Naive thymus-derived CD4-positive, alpha-beta T cell (primary cell): Measurements from ENCODE around the gene PLEKHM3. TPM values are rescaled to one million over a fixed set of nuclear protein-coding genes. Genes with fewer than 3 reads are reported as not detected.

Experiments used
- ATAC-seq: fragments of 150-1000 bp; cut with Tn5 transposase; 2 replicates; pipeline ENCODE4 v1.10.0; 2021; ENCODE audit warnings: mild to moderate bottlenecking, moderate library complexity
- CTCF ChIA-PET: fragments of 350-600 bp; sonication (Branson Sonifier 250); formaldehyde crosslinking; loops from one replicate; lab custom pipeline; 2021; ENCODE audit warnings: antibody characterized with exemption; lab: Charles Lee
- POLR2A ChIA-PET: fragments of 350-600 bp; sonication (Branson Sonifier 250); formaldehyde crosslinking; loops from one replicate; lab custom pipeline; 2021; ENCODE audit warnings: antibody characterized with exemption, inconsistent platforms; lab: Charles Lee
- DNase-seq, 9 donors: peaks; one replicate each; pipeline versions ENCODE4 v3.0.0 to v3.0.0-alpha.2; 2020 to 2022; ENCODE audit warnings: mixed read lengths in 1 of 9
- H3K27ac ChIP-seq: one replicate; pipeline ENCODE4 v1.7.0; 2013; ENCODE audit warnings: mild to moderate bottlenecking, low read depth, low read length, moderate library complexity
- H3K27me3 ChIP-seq, 2 donors: one replicate each; pipeline ENCODE4 v1.7.0; 2013; ENCODE audit warnings: low read length in 2 of 2, mild to moderate bottlenecking in 2 of 2, moderate library complexity in 2 of 2; ENCODE audit not compliant: control insufficient read depth in 2 of 2, insufficient read depth in 2 of 2
- H3K36me3 ChIP-seq, 3 experiments: 1 replicate in 2 of 3; 2 replicates in 1 of 3; pipeline ENCODE4 v1.7.0; 2013; ENCODE audit warnings: low read length in 3 of 3, mild to moderate bottlenecking in 3 of 3, moderate library complexity in 1 of 3; ENCODE audit not compliant: insufficient read depth in 3 of 3, control insufficient read depth in 2 of 3
- H3K4me1 ChIP-seq, 2 donors: one replicate each; pipeline ENCODE4 v1.7.0; 2013; ENCODE audit warnings: low read length in 2 of 2, mild to moderate bottlenecking in 2 of 2, moderate library complexity in 1 of 2; ENCODE audit not compliant: control insufficient read depth in 2 of 2, insufficient read depth in 2 of 2
- H3K4me3 ChIP-seq: 2 replicates; pipeline ENCODE4 v1.7.0; 2013; ENCODE audit warnings: mild to moderate bottlenecking, low read length
- H3K9me3 ChIP-seq, 3 experiments: 1 replicate in 2 of 3; 2 replicates in 1 of 3; pipeline ENCODE4 v1.7.0; 2013; ENCODE audit warnings: low read length in 3 of 3; ENCODE audit not compliant: control insufficient read depth in 2 of 3
- H3K27ac Mint-ChIP-seq, 9 donors: one replicate each; pipeline ENCODE4 v1.8.0; 2020 to 2022; ENCODE audit warnings: mixed read lengths in 9 of 9, mild to moderate bottlenecking in 8 of 9, moderate library complexity in 5 of 9, inconsistent platforms in 2 of 9
- H3K27me3 Mint-ChIP-seq, 5 donors: one replicate each; pipeline ENCODE4 v1.8.0; 2021 to 2022; ENCODE audit warnings: mixed read lengths in 5 of 5, mild to moderate bottlenecking in 1 of 5
- H3K36me3 Mint-ChIP-seq, 5 donors: one replicate each; pipeline ENCODE4 v1.8.0; 2020 to 2022; ENCODE audit warnings: mixed read lengths in 5 of 5, mild to moderate bottlenecking in 3 of 5, inconsistent platforms in 1 of 5
- H3K4me1 Mint-ChIP-seq, 7 donors: one replicate each; pipeline ENCODE4 v1.8.0; 2020 to 2022; ENCODE audit warnings: mixed read lengths in 7 of 7, mild to moderate bottlenecking in 3 of 7, inconsistent platforms in 1 of 7
- H3K4me3 Mint-ChIP-seq, 10 donors: one replicate each; pipeline ENCODE4 v1.8.0; 2020 to 2022; ENCODE audit warnings: mild to moderate bottlenecking in 10 of 10, mixed read lengths in 10 of 10, moderate library complexity in 6 of 10, inconsistent platforms in 2 of 10
- H3K9me3 Mint-ChIP-seq, 11 donors: one replicate each; pipeline ENCODE4 v1.8.0; 2020 to 2022; ENCODE audit warnings: mixed read lengths in 11 of 11, mild to moderate bottlenecking in 4 of 11, inconsistent platforms in 1 of 11, moderate library complexity in 1 of 11
- intact Hi-C, 2 donors: fragments of 100-400 bp; cut with micrococcal nuclease; formaldehyde crosslinking; loops; one replicate each; pipeline ENCODE4 v1.15.1; 2023
- polyA plus RNA-seq, 2 donors: library from polyadenylated mRNA; unstranded; fragments of 300-500 nt; fragmentation: Illumina TruSeq; gene quantifications; one replicate each; pipeline ENCODE4 v1.2.3, GENCODE V29; 2021
- total RNA-seq, 6 experiments: library from RNA in 5 of 6; stranded (reverse) in 5 of 6; gene quantifications; 1 replicate in 5 of 6; 2 replicates in 1 of 6; pipeline ENCODE4 v1.2.3 and lab custom pipeline; 2021 to 2026

PLEKHM3 gene
- total and polyA plus RNA-seq, 7 experiments from 2014 or later, result 3.8 to 19.4 (median 13.8) TPM

- Histone ChIP-seq H3K9me3 (no peaks in the 10 kb centered on the region), H3K4me3 (no peak overlapping the region), H3K4me1 (no peaks in the 10 kb centered on the region), H3K27me3 (no peaks in the 10 kb centered on the region), H3K27ac (no peak overlapping the region), H3K36me3 (no peaks in the 10 kb centered on the region)
- intact Hi-C loops, result no loop called here
- no peak for DNase-seq
- ChIA-PET CTCF (no interaction called here), POLR2A (no interaction called here)
- Mint-ChIP-seq H3K27ac (no peak overlapping the region), H3K27me3 (peaks cover 0 to 9% (median 0%) of the 10 kb centered on the region in 5 donors), H3K36me3 (no peaks in the 10 kb centered on the region), H3K4me1 (no peaks in the 10 kb centered on the region), H3K4me3 (no peak overlapping the region), H3K9me3 (no peaks in the 10 kb centered on the region)
- no peak for ATAC-seq
Observed at GRCh38 chr2:208065476-208065875, 40.1 kb upstream of the PLEKHM3 start.

GRCh38 chr2:208064220-208064961 is 39.1 kb upstream of the PLEKHM3 start:
- Mint-ChIP-seq H3K27me3 (peaks cover 0 to 9% (median 0%) of the 10 kb centered on the region in 5 donors), H3K4me1 (no peaks in the 10 kb centered on the region), H3K27ac (no peak overlapping the region), H3K4me3 (no peak overlapping the region), H3K9me3 (no peaks in the 10 kb centered on the region), H3K36me3 (no peaks in the 10 kb centered on the region)
- intact Hi-C loops, result no loop called here
- no peak overlapping the region for H3K4me3 ChIP-seq
- DNase-seq, result no peak
- peak; percentile 34 for ATAC-seq
- ChIA-PET POLR2A (no interaction called here), CTCF (no interaction called here)
- no peaks in the 10 kb centered on the region for H3K27me3 ChIP-seq
- no peak overlapping the region for H3K27ac ChIP-seq
- H3K36me3 ChIP-seq, result no peaks in the 10 kb centered on the region
- H3K9me3 ChIP-seq, result no peaks in the 10 kb centered on the region
- H3K4me1 ChIP-seq, result no peaks in the 10 kb centered on the region

- no peaks in the 10 kb centered on the region for H3K9me3 ChIP-seq
- POLR2A ChIA-PET, result no interaction called here
- no peak for ATAC-seq
- Mint-ChIP-seq H3K4me3 (no peak overlapping the region), H3K36me3 (no peaks in the 10 kb centered on the region), H3K27me3 (peaks cover 0 to 9% (median 3%) of the 10 kb centered on the region in 5 donors), H3K9me3 (no peaks in the 10 kb centered on the region), H3K4me1 (peaks cover 0 to 1% (median 0%) of the 10 kb centered on the region in 7 donors), H3K27ac (no peak overlapping the region)
- no peak overlapping the region for H3K27ac ChIP-seq
- H3K27me3 ChIP-seq, result no peaks in the 10 kb centered on the region
- no peaks in the 10 kb centered on the region for H3K4me1 ChIP-seq
- DNase-seq, result no peak
- no peaks in the 10 kb centered on the region for H3K36me3 ChIP-seq
- CTCF ChIA-PET, result no interaction called here
- H3K4me3 ChIP-seq, result no peak overlapping the region
- intact Hi-C loops, result loop anchor here in 1 of 2 donors (1.0 kb wide), 1 partner anchor 317 kb away; no protein-coding TSS in a partner anchor
Observed at GRCh38 chr2:208062961-208063360, 37.6 kb upstream of the PLEKHM3 start.

- H3K4me3 Mint-ChIP-seq, result no peak overlapping the region
- H3K9me3 Mint-ChIP-seq, result no peaks in the 10 kb centered on the region
- DNase-seq (peak in 4 of 9 donors; percentile 11 to 23 (median 17)), ATAC-seq (no peak)
- Histone ChIP-seq H3K27me3 (no peaks in the 10 kb centered on the region), H3K9me3 (no peaks in the 10 kb centered on the region), H3K4me1 (no peaks in the 10 kb centered on the region), H3K4me3 (no peak overlapping the region), H3K27ac (no peak overlapping the region), H3K36me3 (no peaks in the 10 kb centered on the region)
- H3K27me3 Mint-ChIP-seq, result peaks cover 0 to 10% (median 4%) of the 10 kb centered on the region in 5 donors
- ChIA-PET CTCF (no interaction called here), POLR2A (no interaction called here)
- intact Hi-C loops, result loop anchor here in 1 of 2 donors (1.0 kb wide), 1 partner anchor 316 kb away; no protein-coding TSS in a partner anchor
- peaks cover 0 to 2% (median 0%) of the 10 kb centered on the region in 7 donors for H3K4me1 Mint-ChIP-seq
- no peaks in the 10 kb centered on the region for H3K36me3 Mint-ChIP-seq
- no peak overlapping the region for H3K27ac Mint-ChIP-seq
Observed at GRCh38 chr2:208062113-208062512, 36.8 kb upstream of the PLEKHM3 start.

- ChIA-PET CTCF (interaction anchor here (0.6 kb wide), 1 partner anchor 469 kb away, joined by 5 read pairs; no protein-coding TSS in a partner anchor), POLR2A (no interaction called here)
- Histone ChIP-seq H3K27me3 (no peaks in the 10 kb centered on the region), H3K27ac (no peak overlapping the region), H3K4me1 (no peaks in the 10 kb centered on the region), H3K36me3 (no peaks in the 10 kb centered on the region), H3K4me3 (no peak overlapping the region), H3K9me3 (no peaks in the 10 kb centered on the region)
- no peak overlapping the region for H3K27ac Mint-ChIP-seq
- DNase-seq, result no peak
- ATAC-seq, result no peak
- no peaks in the 10 kb centered on the region for H3K36me3 Mint-ChIP-seq
- no peaks in the 10 kb centered on the region for H3K9me3 Mint-ChIP-seq
- H3K4me3 Mint-ChIP-seq, result no peak overlapping the region
- peaks cover 0 to 15% (median 9%) of the 10 kb centered on the region in 5 donors for H3K27me3 Mint-ChIP-seq
- intact Hi-C loops, result no loop called here
- peaks cover 0 to 2% (median 0%) of the 10 kb centered on the region in 7 donors for H3K4me1 Mint-ChIP-seq
Observed at GRCh38 chr2:208057108-208057507, 31.8 kb upstream of the PLEKHM3 start.

- no peaks in the 10 kb centered on the region for H3K36me3 Mint-ChIP-seq
- H3K27ac Mint-ChIP-seq, result no peak overlapping the region
- H3K27me3 Mint-ChIP-seq, result peaks cover 4 to 19% (median 7%) of the 10 kb centered on the region in 5 donors
- ChIA-PET CTCF (interaction anchor here (0.7 kb wide), 1 partner anchor 9 kb away, joined by 5 read pairs; no protein-coding TSS in a partner anchor), POLR2A (no interaction called here)
- Histone ChIP-seq H3K27ac (no peak overlapping the region), H3K9me3 (no peaks in the 10 kb centered on the region), H3K4me1 (no peaks in the 10 kb centered on the region), H3K36me3 (no peaks in the 10 kb centered on the region), H3K4me3 (no peak overlapping the region), H3K27me3 (no peaks in the 10 kb centered on the region)
- no peaks in the 10 kb centered on the region for H3K9me3 Mint-ChIP-seq
- peaks cover 0 to 3% (median 0%) of the 10 kb centered on the region in 7 donors for H3K4me1 Mint-ChIP-seq
- ATAC-seq, result no peak
- no peak for DNase-seq
- no peak overlapping the region for H3K4me3 Mint-ChIP-seq
- intact Hi-C loops, result loop anchor here (10.0 kb wide), 2 partner anchors 1005 to 1245 kb away; no protein-coding TSS in a partner anchor
Observed at GRCh38 chr2:208049441-208049840, 24.1 kb upstream of the PLEKHM3 start.
